NCI-H128 (cell line): ENCODE measurements around the gene HBB.

Source experiments
- DNase-seq: peaks from one replicate; lab custom pipeline; 2025; ENCODE audit not compliant: unreplicated experiment; lab: John Stamatoyannopoulos, UW

Gene HBB

DNA sequence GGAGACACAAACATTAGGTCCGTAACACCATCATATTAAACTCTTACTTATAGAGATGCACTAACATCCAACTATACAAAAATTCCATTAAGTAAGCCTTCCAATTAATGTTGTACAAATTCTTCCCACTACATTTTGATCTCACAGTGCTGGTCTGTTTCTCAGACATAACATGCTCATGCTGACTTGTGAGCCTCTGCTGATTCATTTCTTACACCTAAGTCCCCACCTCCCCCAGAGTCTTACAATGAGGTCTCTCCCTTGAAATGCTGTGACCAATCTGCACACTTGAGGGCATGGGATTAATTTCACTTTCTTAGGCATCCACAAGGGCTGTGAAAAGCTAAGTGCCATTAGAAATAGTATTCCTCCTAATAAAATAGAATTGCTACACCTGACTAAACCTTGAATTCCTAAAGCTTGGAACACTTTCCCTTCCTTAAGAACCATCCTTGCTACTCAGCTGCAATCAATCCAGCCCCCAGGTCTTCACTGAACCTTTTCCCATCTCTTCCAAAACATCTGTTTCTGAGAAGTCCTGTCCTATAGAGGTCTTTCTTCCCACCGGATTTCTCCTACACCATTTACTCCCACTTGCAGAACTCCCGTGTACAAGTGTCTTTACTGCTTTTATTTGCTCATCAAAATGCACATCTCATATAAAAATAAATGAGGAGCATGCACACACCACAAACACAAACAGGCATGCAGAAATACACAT is 20.8 kb upstream of the HBB start:
- DNase-seq, result no peak

DNA sequence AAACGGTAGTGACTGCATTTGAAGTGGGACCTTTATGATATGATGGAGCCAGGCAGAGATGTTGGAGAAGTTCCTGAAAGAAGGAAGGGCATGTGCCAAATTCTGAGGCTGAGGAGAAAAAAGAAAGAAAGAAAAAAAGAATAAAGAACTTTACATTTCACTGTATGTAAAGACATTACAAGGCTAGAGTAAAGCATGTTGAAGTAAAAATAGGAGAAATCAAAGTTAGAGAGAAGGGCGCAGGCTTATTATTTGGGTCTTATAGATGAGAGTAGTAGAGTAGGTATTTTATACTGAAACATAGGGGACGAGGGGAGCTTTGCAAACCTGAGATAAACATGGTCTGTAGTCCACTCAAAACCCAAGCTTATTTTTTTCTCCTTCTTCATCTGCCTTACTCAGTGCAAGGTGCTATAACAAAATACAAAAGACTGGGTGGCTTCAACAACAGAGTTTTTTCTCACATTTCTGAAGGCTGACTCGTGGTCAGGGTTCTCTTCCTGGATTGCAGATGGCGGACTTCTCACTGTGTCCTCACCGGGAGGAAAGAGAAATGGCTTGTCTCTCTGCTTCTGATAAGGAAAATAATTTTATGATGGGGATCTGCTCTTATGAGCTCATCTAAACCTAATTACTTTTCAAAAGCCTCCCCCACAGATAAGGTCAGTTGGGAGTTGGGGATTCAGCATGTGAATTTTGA is 20.1 kb upstream of the HBB start:
- DNase-seq, result no peak

DNA sequence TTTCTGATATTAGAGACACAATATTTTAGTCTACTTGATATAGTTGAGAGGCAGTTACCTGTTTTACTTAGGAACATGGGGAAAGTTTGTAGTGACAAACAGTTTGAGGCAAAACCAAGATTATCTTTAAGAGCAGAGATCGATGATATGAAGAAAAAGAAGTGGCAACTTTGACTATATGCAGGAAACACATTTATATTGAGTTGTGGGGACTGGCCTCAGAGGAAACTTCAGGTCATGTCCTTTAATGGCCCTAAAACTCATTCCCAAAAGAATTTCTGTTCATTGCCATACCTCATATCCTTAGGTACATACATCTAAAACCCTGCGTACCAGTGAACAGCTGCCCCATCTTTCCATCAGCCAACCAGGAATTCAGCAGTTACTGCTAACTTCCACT is 18.3 kb upstream of the HBB start:
- no peak for DNase-seq

DNA sequence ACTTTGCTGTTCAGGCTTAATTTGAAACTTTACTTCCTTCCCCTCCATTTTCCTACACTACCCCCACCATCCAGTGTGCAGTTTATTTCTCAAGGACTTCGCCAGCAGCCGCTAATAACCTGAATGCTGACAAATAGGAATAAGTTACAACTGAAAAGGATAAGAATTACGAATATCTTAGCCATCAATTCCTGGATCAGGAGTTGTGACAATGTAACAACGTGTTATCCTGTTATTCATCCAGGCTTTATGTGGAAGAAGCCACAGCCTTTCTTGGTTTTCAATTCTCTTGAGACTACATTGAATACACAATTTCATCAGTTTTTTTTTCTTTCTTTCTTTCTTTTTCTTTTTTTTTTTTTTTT is 16.9 kb upstream of the HBB start:
- DNase-seq, result no peak

DNA sequence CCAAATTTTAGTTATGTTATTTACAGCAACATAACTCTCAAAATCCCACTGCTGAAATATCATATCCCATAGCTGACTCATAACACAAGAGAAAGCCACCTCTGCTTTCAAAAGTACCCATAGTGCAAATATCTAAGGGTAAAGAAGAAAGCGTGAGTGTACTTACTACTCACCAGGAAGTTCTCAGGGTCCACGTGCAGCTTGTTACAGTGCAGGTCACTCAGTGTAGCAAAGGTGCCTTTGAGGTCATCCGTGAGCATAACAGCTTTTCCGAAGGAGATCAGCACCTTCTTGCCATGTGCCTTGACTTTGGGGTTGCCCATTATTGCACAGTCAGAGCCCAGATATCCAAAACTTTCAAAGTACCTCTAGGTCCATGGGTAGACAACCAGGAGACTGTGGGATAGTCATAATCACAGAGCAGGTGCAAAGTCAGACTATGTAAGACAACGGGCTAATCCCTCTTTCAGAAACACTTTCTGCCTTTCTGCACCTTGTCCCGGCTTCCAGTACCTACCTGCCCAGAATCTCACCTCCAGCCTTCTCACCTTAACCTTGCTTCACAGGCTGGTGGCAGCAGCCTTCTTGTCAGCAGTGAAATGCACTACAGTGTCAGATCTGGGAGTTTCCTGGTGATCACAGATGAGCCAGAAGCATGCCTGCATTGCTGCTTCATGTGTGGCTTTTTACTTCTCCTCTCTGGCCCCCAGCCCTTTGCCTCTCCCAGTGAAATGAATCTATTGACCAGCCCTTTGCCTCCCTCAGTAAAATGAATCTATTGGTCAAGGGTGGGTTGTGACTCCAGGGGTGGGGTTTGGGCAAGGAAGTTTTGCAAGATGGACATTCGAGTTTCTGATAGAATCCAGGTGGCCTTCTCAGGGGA is 16.3 kb upstream of the HBB start:
- DNase-seq, result no peak

DNA sequence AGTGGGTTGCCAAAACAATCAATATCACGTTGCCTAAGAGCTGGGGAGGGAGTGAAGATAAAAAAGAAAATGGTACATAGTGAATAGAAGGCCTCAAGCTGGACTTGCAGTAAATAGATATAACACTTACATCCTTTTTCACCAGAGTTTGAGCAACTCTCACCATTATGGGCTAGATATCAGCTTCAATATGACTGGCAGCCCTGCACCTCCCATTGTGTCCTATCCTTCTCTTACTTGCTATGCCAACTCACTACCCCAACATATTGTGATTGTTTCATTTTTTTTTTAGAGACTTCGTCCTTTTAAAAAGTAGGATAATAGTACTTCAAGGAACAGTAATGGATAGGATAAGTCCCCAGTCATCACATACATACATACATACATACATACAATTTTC is 15.3 kb upstream of the HBB start:
- DNase-seq, result no peak

DNA sequence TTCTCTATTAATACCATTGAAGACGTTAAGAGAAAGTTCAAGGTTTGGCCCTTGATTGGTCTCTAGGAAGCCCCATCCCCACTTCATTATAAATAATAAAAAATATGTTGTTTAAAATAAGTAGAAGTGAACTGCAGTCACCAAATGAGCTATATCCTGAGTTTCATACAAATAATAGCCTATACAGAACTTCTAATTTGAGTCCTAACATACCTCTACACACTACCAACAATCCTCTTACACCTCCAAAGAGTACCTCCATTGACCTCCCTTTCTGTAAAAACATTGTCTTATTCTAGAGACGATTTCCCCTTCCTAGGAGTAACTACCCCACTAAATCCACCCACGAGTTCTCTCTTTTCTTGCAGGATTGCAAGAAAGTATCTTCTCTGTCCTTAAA is 14.6 kb upstream of the HBB start:
- no peak for DNase-seq

DNA sequence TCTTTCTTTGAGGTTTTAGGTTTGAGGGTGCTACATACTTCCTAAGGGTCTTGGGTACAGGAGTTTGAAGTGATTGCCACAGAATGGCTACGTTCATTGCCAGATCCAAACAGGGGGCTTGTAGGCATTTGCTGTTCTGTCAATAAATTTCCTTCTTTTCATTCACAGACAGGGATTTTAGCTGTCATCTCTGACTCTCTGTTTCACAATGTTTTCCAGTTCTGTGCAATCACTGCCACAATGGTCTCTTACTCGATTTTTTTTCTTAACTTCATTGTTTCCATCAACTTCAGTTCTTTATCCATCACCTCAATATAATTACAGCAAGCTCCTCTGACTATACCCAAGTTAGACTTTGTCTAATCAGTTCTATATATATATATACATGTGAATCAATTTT is 13.6 kb upstream of the HBB start:
- DNase-seq, result no peak

DNA sequence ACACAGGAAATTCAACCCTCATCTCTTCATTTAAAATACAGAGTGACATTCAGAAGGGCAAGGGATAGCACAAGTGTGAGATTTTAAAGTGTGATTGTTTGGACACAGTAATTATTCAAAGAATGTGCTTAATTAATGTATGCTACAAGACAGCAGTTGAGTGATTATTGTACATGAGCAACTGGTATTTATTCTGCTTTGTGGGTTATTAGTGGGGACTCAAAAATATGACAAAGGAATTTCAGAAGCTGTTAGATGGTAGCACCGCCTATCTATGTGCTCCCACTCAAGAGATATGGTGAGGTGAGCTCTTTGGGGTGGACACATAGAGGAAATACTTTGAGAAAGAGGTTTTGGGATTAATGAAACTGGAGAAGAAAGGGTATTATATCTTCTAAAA is 13.2 kb upstream of the HBB start:
- DNase-seq, result no peak

DNA sequence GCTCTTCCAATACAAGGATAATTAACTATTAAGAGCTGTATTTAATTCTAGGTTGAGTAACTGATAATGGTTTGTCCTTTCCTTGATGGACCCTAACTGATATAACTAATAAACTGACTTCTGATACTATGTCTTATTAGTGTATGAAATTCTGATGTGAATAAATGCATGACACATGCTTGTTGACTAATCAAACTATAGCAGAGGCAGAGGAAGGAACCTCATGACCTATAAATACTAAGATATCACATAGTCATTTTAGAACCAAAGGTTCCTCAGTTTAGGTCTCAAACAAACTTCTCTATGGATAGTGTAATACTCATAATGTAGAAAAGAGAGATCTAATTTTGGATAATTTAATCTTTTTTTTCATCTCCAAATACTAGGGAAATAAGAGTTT is 12.2 kb upstream of the HBB start:
- no peak for DNase-seq

DNA sequence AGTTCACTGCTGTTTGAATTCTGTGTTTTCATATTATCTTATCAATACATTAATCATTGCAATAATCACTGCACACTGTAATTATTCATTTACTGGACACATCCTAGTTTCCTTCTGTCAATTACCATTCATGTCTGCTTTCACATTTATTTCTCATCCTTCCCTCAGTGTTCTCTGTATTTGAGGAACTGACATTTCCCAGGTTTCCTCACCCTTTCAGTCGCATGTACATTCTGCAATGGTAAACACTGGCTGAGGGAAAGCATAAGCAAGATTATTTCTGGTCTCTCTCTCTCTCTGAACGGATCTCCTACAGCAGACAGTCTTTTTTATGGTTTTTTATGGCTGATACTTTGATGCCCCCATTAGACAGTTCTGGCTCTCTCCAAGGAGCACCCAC is 11.6 kb upstream of the HBB start:
- no peak for DNase-seq

DNA sequence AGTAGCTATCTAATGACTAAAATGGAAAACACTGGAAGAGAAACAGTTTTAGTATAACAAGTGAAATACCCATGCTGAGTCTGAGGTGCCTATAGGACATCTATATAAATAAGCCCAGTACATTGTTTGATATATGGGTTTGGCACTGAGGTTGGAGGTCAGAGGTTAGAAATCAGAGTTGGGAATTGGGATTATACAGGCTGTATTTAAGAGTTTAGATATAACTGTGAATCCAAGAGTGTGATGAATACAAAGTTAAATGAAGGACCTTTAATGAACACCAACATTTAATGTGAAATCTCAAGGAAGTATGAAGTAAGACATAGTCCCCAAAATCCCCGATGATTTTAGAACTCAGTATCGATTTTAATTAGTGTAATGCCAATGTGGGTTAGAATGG is 10.5 kb upstream of the HBB start:
- DNase-seq, result no peak

DNA sequence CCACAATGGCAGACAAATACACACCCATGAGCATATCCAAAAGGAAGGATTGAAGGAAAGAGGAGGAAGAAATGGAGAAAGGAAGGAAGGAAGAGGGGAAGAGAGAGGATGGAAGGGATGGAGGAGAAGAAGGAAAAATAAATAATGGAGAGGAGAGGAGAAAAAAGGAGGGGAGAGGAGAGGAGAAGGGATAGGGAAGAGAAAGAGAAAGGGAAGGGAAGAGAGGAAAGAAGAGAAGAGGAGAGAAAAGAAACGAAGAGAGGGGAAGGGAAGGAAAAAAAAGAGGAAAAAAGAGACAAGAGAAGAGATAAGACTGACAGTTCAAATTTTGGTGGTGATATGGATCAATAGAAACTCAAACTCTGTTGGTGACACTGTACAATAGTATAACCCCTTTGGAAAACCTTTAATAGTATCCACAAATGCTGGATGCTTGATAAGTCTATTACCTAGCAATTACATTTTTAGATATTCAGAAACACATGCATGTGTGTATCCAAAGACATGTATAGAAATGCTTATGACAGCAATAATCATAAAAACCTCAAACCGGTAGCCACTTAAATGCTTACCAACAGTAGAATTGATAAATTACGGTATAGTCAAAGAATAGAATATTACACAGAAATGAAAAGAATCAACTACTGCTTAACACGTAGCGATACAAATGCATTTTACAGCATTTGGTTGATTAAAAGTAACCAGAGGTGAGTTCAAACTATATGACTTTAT is 8.7 kb upstream of the HBB start:
- DNase-seq, result no peak

DNA sequence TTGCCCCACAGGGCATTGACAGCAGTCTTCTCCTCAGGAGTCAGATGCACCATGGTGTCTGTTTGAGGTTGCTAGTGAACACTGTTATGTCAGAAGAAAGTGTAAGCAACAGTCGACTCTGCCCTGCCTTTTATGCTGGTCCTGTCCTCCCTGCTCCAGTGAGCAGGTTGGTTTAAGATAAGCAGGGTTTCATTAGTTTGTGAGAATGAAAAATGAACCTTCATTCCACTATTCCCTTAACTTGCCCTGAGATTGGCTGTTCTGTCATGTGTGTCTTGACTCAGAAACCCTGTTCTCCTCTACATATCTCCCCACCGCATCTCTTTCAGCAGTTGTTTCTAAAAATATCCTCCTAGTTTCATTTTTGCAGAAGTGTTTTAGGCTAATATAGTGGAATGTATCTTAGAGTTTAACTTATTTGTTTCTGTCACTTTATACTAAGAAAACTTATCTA is 7.5 kb upstream of the HBB start, which contains the start of gene HBD:
Gene HBD (minus strand): TSS at position 103 of the 454 bp plus-strand sequence. CDS start 50 bp downstream, at position 53.
- no peak for DNase-seq

DNA sequence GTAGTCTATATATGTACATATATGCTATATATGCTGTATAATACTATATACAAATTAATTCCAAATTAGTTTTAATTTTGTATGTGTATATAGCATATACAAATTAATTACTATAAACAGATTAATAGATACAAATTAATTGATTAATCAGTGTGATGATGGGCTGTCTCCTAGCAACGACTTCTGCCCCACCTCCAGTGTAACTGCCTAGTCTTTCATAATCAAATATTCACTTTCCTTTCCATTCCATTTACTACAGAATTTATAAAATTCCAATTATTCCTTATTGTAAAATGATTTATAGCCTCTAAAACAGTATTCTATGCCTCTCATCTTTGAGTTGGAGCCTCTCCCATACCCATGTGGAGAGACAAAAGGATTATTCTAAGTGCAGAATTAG is 6.4 kb upstream of the HBB start:
- DNase-seq, result no peak

DNA sequence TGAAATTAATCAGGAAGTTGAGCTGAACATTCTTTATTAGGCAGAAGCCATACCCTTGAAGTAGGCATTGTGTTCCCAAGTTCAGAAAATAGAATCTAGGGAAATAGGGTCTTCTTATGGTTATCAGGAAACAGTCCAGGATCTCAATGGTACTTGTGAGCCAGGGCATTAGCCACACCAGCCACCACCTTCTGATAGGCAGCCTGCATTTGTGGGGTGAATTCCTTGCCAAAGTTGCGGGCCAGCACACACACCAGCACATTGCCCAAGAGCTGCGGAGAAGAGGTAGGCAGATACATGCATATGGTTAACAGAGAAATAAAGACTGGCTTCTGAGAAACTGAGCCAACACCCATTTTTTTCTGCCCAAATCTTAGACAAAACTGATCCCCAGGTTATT is 6.0 kb upstream of the HBB start:
- no peak for DNase-seq

DNA sequence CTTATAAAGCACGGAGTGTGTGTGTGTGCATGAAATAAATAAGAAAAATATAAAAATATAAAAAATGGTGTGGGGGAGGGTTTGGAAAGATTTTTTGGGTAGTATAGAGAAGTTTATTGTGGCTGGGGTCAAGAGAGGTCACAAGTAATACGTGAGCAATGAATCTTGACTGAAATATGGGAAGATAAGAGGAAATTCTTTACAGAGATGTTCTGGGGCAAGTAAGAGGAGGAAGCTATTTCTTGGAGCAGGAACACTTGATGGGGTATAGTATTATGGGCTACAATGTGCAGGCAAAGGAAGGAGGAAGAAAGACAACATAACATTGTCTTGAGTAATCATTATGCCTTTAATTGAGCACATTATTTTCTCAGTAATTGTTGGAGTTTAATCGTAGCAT is 5.3 kb upstream of the HBB start:
- no peak for DNase-seq

DNA sequence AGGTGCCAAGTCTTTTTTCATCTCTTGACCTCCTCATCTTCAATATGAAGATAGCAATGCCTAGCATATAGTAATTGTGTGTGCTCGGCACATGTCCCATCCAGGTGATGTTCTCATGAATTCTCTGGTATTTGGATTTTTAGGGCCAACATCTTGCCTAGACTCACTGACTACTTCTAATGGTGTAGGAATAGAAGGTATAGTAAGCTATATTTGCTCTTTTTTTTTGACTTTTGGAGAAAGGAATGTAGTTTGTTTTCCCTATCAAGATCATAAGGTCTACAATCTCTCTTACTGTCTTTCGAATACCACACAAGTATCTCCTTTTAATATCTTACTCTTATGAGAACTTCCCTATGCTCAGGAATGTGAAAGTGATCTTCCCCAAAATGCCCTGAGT is 4.2 kb upstream of the HBB start:
- DNase-seq, result no peak

DNA sequence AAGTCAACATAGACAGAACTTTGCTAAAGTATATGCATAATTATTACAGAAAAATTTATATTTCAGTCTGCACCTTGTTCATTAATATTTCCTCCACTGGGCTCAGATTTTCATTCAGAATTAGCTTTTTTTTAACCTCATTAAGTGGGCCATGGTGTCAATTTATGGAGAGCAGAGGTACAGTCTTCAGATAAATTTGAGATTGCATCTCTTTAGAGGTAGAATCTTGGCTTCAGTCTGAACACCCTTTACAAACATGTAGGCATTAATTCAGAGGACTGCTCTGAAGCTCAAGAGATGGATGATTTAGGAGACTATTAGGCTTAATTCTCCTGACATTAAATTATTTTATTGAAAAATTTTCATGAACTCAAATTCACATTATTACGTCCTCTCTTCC is 3.4 kb upstream of the HBB start:
- DNase-seq, result no peak

DNA sequence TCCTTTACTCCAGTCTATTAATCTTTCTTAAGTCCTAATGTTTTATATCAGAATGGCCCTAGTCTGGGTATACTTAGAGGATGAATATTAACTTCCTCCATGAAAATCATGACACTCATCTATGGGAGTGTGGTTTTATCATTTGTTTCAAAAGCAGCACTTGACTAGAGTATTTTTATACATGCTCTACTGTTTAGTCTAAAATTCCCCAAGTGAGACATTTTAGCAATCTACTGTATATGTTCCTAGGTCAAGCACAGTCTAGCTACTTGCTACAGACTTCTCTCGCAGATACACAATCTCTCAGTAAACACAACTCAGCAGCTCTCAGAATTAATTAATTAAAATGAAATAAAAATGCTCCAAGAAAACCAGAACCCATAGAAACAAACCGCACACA is 2.9 kb upstream of the HBB start:
- no peak for DNase-seq

DNA sequence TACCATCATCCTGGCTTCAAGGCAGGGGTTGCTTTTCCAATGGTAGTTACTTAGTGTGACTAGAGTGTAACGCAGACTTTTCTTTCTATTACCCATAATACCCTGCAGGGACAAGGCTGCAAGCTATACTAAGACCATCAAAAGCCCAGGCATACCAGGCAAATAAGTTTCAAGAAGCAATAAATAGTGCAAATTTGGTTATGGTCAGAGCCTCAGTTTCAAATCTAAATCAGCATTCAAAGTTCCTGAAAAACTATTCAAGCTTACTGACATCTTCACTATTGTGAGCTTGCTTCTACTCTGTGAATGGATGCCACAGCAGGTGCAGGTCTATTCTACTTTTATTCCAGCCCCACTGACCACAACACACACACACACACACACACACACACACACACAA is 2.5 kb upstream of the HBB start:
- DNase-seq, result no peak
